ENCODE measurements around the gene SDHA.
A peak's percentile ranks its signal among the peaks of the same experiment; 100 is the strongest.
"Not testable (repeated sequence)": the region's sequence is repeated elsewhere in the genome, so short reads cannot be mapped to it uniquely, and the experiment has no call there.

Gene SDHA

GRCh38 chr5:207599-207998 lies 10.5 kb upstream of the SDHA start:
- DNase-seq (ENCODE audit: low read depth, low spot score) = no peak
- in situ Hi-C loops (cut with HindIII; ENCODE audit: low sequenced_read_pairs) = no loop called here
- no peak for TF ChIP-seq CTCF (IDR thresholded peaks at IDR 0.05; ENCODE audit: low read depth, low read length)
- H3K4me3 ChIP-seq (ENCODE audit: low read depth, low read length) = no peak overlapping the region

DNA sequence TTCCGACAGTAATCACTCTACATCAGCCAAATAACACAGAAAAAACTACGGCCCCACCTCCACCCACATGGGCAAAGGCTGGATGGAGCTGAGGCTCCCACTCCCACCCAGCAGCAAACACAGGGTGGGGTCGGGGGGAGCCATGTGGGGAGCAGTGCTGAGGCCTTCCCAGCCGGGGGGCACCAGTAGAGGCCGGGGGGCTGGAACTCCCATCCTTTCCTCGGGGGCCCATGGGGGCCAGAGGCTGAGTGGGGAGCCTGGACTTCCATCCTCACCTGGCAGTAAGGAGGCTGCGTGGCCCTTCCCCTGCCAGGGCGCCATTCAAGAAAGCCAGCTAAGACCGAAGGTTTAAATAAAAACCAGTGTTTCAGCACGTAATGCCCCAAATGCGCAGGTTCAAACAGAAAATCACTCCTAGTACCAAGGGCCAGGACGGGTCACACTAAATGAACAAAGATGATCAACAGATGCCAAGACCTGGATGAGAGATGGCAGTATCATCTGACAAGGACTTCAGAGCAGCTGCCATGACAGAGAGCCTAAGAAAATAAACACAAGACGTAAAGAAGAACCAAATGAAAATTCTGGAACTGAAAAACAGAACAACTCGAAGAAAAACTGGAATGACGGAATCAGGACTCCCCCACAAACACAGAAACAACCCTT lies 9.5 kb upstream of the SDHA start:
- DNase-seq (ENCODE audit: low read depth, low spot score) = no peak
- TF ChIP-seq CTCF (IDR thresholded peaks at IDR 0.05; ENCODE audit: low read depth, low read length) = no peak
- in situ Hi-C loops (cut with HindIII; ENCODE audit: low sequenced_read_pairs) = no loop called here
- no peak overlapping the region for H3K4me3 ChIP-seq (ENCODE audit: low read depth, low read length)

DNA sequence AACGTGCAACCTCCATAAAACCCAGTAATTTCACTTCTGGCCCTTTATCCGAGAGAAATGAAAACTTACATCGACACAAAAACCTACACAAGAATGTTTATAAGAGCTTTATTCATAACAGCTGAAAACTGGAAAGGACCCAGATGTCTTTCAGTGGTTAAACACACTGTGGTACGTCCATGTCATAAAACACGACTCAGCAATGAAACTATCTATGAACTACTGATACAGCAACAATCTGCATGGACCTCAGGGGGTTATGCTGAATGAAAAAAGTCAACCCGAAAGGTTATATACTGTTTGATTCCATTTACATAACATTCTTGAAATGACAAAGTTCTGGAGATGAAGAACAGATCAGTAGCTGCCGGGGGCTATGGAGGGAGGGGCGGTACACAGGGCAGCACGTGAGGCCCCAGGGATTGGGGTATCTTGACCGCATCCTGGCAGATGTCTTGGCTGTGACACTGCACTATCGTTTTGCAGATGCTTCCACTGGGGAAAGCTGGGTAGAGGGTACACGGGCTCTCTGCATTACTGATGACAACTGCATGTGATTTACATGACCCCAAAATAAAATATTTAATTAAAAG lies 4.2 kb upstream of the SDHA start:
- no peak for TF ChIP-seq CTCF (IDR thresholded peaks at IDR 0.05; ENCODE audit: low read depth, low read length)
- in situ Hi-C loops (cut with HindIII; ENCODE audit: low sequenced_read_pairs) = no loop called here
- H3K4me3 ChIP-seq (ENCODE audit: low read depth, low read length) = no peak overlapping the region
- DNase-seq (ENCODE audit: low read depth, low spot score) = no peak

DNA sequence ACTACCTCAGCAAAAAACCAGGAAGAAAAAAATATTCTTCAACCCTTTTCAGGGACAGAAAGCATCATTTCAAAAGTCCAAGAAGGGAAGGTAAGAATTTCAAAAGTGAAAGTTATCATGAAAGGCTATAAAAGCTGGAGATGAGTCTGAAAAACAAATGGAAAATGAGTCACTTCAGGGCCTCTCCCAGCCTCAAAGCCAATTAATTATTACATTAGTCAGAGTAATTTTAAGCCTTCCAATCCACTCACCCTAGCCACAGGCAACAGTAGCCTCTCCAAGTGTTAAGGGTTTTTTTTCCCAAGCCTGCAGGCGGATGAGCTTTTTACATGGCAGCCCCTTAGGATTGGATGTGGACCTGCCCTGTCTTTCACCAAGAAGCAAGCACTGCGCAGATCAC lies 2.9 kb upstream of the SDHA start:
- peak; percentile 34 for DNase-seq (ENCODE audit: low read depth, low spot score)
- in situ Hi-C loops (cut with HindIII; ENCODE audit: low sequenced_read_pairs); H3K4me3 ChIP-seq (ENCODE audit: low read depth, low read length): not testable (repeated sequence)

DNA sequence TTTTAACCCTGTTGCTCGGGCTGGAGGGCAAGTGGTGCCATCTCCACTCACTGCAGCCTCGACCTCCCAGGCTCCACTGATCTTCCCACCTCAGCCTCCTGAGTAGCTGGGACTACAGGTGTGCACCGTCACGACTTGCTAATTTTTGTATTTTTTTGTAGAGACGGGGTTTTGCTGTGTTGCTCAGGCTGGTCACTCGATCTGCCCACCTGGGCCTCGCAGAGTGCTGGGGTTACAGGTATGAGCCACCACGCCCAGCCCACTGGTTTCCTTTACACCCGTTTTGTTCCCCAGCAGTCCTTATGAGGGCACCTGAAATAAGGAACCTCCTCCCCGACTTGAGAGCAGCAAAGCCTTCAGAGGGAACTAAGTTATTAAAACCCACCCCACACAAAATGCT lies 2.0 kb upstream of the SDHA start:
- in situ Hi-C loops (cut with HindIII; ENCODE audit: low sequenced_read_pairs); DNase-seq (ENCODE audit: low read depth, low spot score); H3K4me3 ChIP-seq (ENCODE audit: low read depth, low read length): not testable (repeated sequence)

GRCh38 chr5:218457-219291 lies 554 bp downstream of the SDHA start:
- peak overlapping the region; percentile 90 for H3K4me3 ChIP-seq (ENCODE audit: low read depth, low read length)
- in situ Hi-C loops (cut with HindIII; ENCODE audit: low sequenced_read_pairs) = no loop called here
- no peak for TF ChIP-seq CTCF (IDR thresholded peaks at IDR 0.05; ENCODE audit: low read depth, low read length)
- peak; percentile 26 for DNase-seq (ENCODE audit: low read depth, low spot score)

GRCh38 chr5:219460-219863 lies 1.3 kb downstream of the SDHA start:
- peak overlapping the region; percentile 90 for H3K4me3 ChIP-seq (ENCODE audit: low read depth, low read length)
- peak; percentile 47 for DNase-seq (ENCODE audit: low read depth, low spot score)
- TF ChIP-seq CTCF (IDR thresholded peaks at IDR 0.05; ENCODE audit: low read depth, low read length) = no peak
- in situ Hi-C loops (cut with HindIII; ENCODE audit: low sequenced_read_pairs) = no loop called here

Measured in astrocyte of the spinal cord (primary cell).